ENCODE results near the gene OBSCN.

The OBSCN gene

GRCh38 chr1:228373681-228374571, 166.1 kb downstream of the OBSCN start:
- no peak for TF ChIP-seq CTCF (IDR thresholded peaks at IDR 0.05; ENCODE audit: low read depth, low read length, missing control alignments)
- no peak overlapping the region for H3K4me3 ChIP-seq (replicated peaks; ENCODE audit: low read depth, low read length)
- no peak for DNase-seq (ENCODE audit: extremely low read depth, low read depth)

- DNase-seq (ENCODE audit: extremely low read depth, low read depth), result peak; percentile 35
- TF ChIP-seq CTCF (IDR thresholded peaks at IDR 0.05; ENCODE audit: low read depth, low read length, missing control alignments), result no peak
- H3K4me3 ChIP-seq (replicated peaks; ENCODE audit: low read depth, low read length), result no peak overlapping the region
Measured at GRCh38 chr1:228374711-228375577, 167.1 kb downstream of the OBSCN start.

- no peak for DNase-seq (ENCODE audit: extremely low read depth, low read depth)
- no peak for TF ChIP-seq CTCF (IDR thresholded peaks at IDR 0.05; ENCODE audit: low read depth, low read length, missing control alignments)
- no peak overlapping the region for H3K4me3 ChIP-seq (replicated peaks; ENCODE audit: low read depth, low read length)
Measured at GRCh38 chr1:228375578-228376261, 167.9 kb downstream of the OBSCN start.

- TF ChIP-seq CTCF (IDR thresholded peaks at IDR 0.05; ENCODE audit: low read depth, low read length, missing control alignments), result no peak
- DNase-seq (ENCODE audit: extremely low read depth, low read depth), result no peak
- no peak overlapping the region for H3K4me3 ChIP-seq (replicated peaks; ENCODE audit: low read depth, low read length)
Measured at GRCh38 chr1:228376262-228376628, 168.4 kb downstream of the OBSCN start.

GRCh38 chr1:228376651-228377631, 169.1 kb downstream of the OBSCN start:
- DNase-seq (ENCODE audit: extremely low read depth, low read depth), result no peak
- no peak for TF ChIP-seq CTCF (IDR thresholded peaks at IDR 0.05; ENCODE audit: low read depth, low read length, missing control alignments)
- no peak overlapping the region for H3K4me3 ChIP-seq (replicated peaks; ENCODE audit: low read depth, low read length)

Measured in HFF-Myc (cell line).